GM21526 (cell line): ENCODE data around the gene OPCML.

ENCODE experiments used
- ATAC-seq: cut with Tn5 transposase; IDR thresholded peaks from one replicate; pipeline ENCODE4 v1.9.1; 2021; ENCODE audit warnings: moderate library complexity; ENCODE audit not compliant: unreplicated experiment, low FRiP score

The OPCML gene

GRCh38 chr11:133506023-133506422, 26.3 kb downstream of the OPCML start:
- peak; percentile 83 for ATAC-seq

- no peak for ATAC-seq
These were observed 27.4 kb downstream of the OPCML start for GRCh38 chr11:133504906-133505305.

GRCh38 chr11:133503776-133504175, 28.5 kb downstream of the OPCML start:
- no peak for ATAC-seq

- ATAC-seq: no peak
These were observed 29.1 kb downstream of the OPCML start for GRCh38 chr11:133503236-133503635.

GRCh38 chr11:133501643-133502539, 30.4 kb downstream of the OPCML start:
- no peak for ATAC-seq

GRCh38 chr11:133500936-133501335, 31.4 kb downstream of the OPCML start:
- no peak for ATAC-seq

- no peak for ATAC-seq
These were observed 31.9 kb downstream of the OPCML start for GRCh38 chr11:133500435-133500834.

GRCh38 chr11:133498969-133499368, 33.3 kb downstream of the OPCML start:
- no peak for ATAC-seq

- ATAC-seq: no peak
These were observed 34.7 kb downstream of the OPCML start for GRCh38 chr11:133497477-133498140.

GRCh38 chr11:133492895-133493294, 39.4 kb downstream of the OPCML start:
- ATAC-seq: no peak

- ATAC-seq: no peak
These were observed 40.5 kb downstream of the OPCML start for GRCh38 chr11:133491680-133492383.

- ATAC-seq: no peak
These were observed 51.6 kb downstream of the OPCML start for GRCh38 chr11:133480722-133481121.

- no peak for ATAC-seq
These were observed 53.1 kb downstream of the OPCML start for GRCh38 chr11:133479209-133479608.

- no peak for ATAC-seq
These were observed 55.1 kb downstream of the OPCML start for GRCh38 chr11:133477251-133477625.

GRCh38 chr11:133476570-133477250, 55.6 kb downstream of the OPCML start:
- ATAC-seq: no peak

GRCh38 chr11:133474461-133474860, 57.8 kb downstream of the OPCML start:
- ATAC-seq: no peak

- no peak for ATAC-seq
These were observed 64.6 kb downstream of the OPCML start for GRCh38 chr11:133467686-133468085.

GRCh38 chr11:133443206-133443747, 89.0 kb downstream of the OPCML start:
- ATAC-seq: no peak

GRCh38 chr11:133441964-133442660, 90.2 kb downstream of the OPCML start:
- ATAC-seq: no peak

GRCh38 chr11:133425992-133426391, 106.3 kb downstream of the OPCML start:
- ATAC-seq: no peak
